OCI-LY3 (cell line): Measurements from ENCODE around the gene TMEM14C.
A peak's percentile ranks its signal among the peaks of the same experiment; 100 is the strongest.

Experiments
- H2AFZ ChIP-seq: fragments of 200-600, 300-600 bp; shearing (Covaris generic); 2 replicates; pipeline ENCODE4 v1.6.0; 2014; ENCODE audit warnings: antibody characterized with exemption, low read depth, low read length
- H3K27ac ChIP-seq: fragments of 200-600, 300-600 bp; sonication (generic); 2 replicates; pipeline ENCODE4 v1.5.1; 2014; ENCODE audit warnings: mild to moderate bottlenecking, low read length, moderate library complexity, mixed read lengths
- H3K27me3 ChIP-seq: fragments of 200-600, 300-600 bp; sonication (generic); 2 replicates; pipeline ENCODE4 v1.6.1; 2014; ENCODE audit warnings: low read depth, low read length, mixed read lengths
- H3K36me3 ChIP-seq: fragments of 200-600, 300-600 bp; sonication (generic); replicated peaks from 2 replicates; pipeline ENCODE3; 2014; ENCODE audit warnings: low read depth, low read length, mixed read lengths
- H3K4me1 ChIP-seq: fragments of 300-600, 200-600 bp; sonication (generic); 2 replicates; pipeline ENCODE4 v1.6.1; 2014; ENCODE audit warnings: low read length, mixed read lengths
- H3K4me2 ChIP-seq: fragments of 200-600, 300-600 bp; sonication (generic); 2 replicates; pipeline ENCODE4 v1.6.1; 2014; ENCODE audit warnings: low read length, mixed read lengths
- H3K4me3 ChIP-seq: fragments of 300-600, 200-600 bp; sonication (generic); 2 replicates; pipeline ENCODE4 v1.5.1; 2014; ENCODE audit warnings: antibody characterized with exemption, mild to moderate bottlenecking, low read length, moderate library complexity
- H3K79me2 ChIP-seq: fragments of 300-600, 200-600 bp; shearing (Covaris generic); 2 replicates; pipeline ENCODE4 v1.6.1; 2014; ENCODE audit warnings: mild to moderate bottlenecking, low read length, mixed read lengths
- H3K9ac ChIP-seq: fragments of 300-600, 200-600 bp; shearing (Covaris generic); 2 replicates; pipeline ENCODE4 v1.6.0; 2014; ENCODE audit warnings: mild to moderate bottlenecking, low read length, moderate library complexity
- H3K9me3 ChIP-seq: fragments of 200-600, 300-600 bp; shearing (Covaris generic); 2 replicates; pipeline ENCODE4 v1.6.1; 2014; ENCODE audit warnings: low read length, mixed read lengths; ENCODE audit not compliant: insufficient read depth
- H4K20me1 ChIP-seq: fragments of 200-600, 300-600 bp; sonication (generic); 2 replicates; pipeline ENCODE4 v1.6.1; 2016; ENCODE audit warnings: low read length, mixed read lengths; ENCODE audit not compliant: insufficient read depth
- CTCF ChIP-seq: fragments of 200-600, 300-600 bp; sonication (generic); IDR thresholded peaks from 2 replicates; pipeline ENCODE4 v1.5.1; 2014; ENCODE audit warnings: antibody characterized with exemption, low read length, low read depth
- EZH2phosphoT487 ChIP-seq: fragments of 200-600 bp; shearing (Covaris generic); IDR thresholded peaks from 2 replicates; pipeline ENCODE4 v1.6.1; 2018; ENCODE audit warnings: antibody characterized with exemption, mixed run types, low read depth

The TMEM14C gene

GRCh38 chr6:10695086-10695657, 27.7 kb upstream of the TMEM14C start:
- H3K4me3 ChIP-seq: peak overlapping the region; percentile 94
- TF ChIP-seq EZH2phosphoT487 (no peak), CTCF (no peak)
- no peaks in the 10 kb centered on the region for H4K20me1 ChIP-seq
- H3K36me3 ChIP-seq: peaks cover 6% of the 10 kb centered on the region
- H2AFZ ChIP-seq: peak overlapping the region; percentile 6; the same call in 1 of the 2 replicates
- H3K27ac ChIP-seq: peak overlapping the region; percentile 86
- peaks cover 12% of the 10 kb centered on the region for H3K4me1 ChIP-seq
- 0 out of 2 replicates have a peak, but pooled peaks cover 2% of the 10 kb centered on the region for H3K9me3 ChIP-seq
- H3K4me2 ChIP-seq: peak overlapping the region; percentile 87
- H3K79me2 ChIP-seq: peaks cover 65% of the 10 kb centered on the region
- H3K9ac ChIP-seq: peak overlapping the region; percentile 86
- no peaks in the 10 kb centered on the region for H3K27me3 ChIP-seq

- no peaks in the 10 kb centered on the region for H3K27me3 ChIP-seq
- 0 out of 2 replicates have a peak, but pooled peaks cover 2% of the 10 kb centered on the region for H3K9me3 ChIP-seq
- no peak overlapping the region for H2AFZ ChIP-seq
- H3K4me2 ChIP-seq: no peak overlapping the region
- no peak overlapping the region for H3K4me3 ChIP-seq
- peaks cover 6% of the 10 kb centered on the region for H3K36me3 ChIP-seq
- TF ChIP-seq CTCF: no peak
- TF ChIP-seq EZH2phosphoT487: no peak
- peaks cover 12% of the 10 kb centered on the region for H3K4me1 ChIP-seq
- no peaks in the 10 kb centered on the region for H4K20me1 ChIP-seq
- no peak overlapping the region for H3K27ac ChIP-seq
- peaks cover 71% of the 10 kb centered on the region for H3K79me2 ChIP-seq
- no peak overlapping the region for H3K9ac ChIP-seq
Measured at GRCh38 chr6:10696655-10697054, 26.2 kb upstream of the TMEM14C start.

GRCh38 chr6:10713962-10714361, 8.9 kb upstream of the TMEM14C start:
- no peaks in the 10 kb centered on the region for H4K20me1 ChIP-seq
- no peak for TF ChIP-seq EZH2phosphoT487
- TF ChIP-seq CTCF: no peak
- H3K9ac ChIP-seq: no peak overlapping the region
- no peaks in the 10 kb centered on the region for H3K9me3 ChIP-seq
- no peaks in the 10 kb centered on the region for H3K27me3 ChIP-seq
- H3K4me1 ChIP-seq: no peaks in the 10 kb centered on the region
- H3K27ac ChIP-seq: no peak overlapping the region
- no peak overlapping the region for H3K4me3 ChIP-seq
- H3K36me3 ChIP-seq: peaks cover 3% of the 10 kb centered on the region
- no peak overlapping the region for H3K4me2 ChIP-seq
- no peaks in the 10 kb centered on the region for H3K79me2 ChIP-seq
- no peak overlapping the region for H2AFZ ChIP-seq

- no peaks in the 10 kb centered on the region for H3K27me3 ChIP-seq
- H3K9me3 ChIP-seq: no peaks in the 10 kb centered on the region
- no peak for TF ChIP-seq CTCF
- no peak for TF ChIP-seq EZH2phosphoT487
- 0 out of 2 replicates have a peak, but pooled peaks cover 4% of the 10 kb centered on the region for H3K4me1 ChIP-seq
- H2AFZ ChIP-seq: no peak overlapping the region
- H3K36me3 ChIP-seq: no peaks in the 10 kb centered on the region
- no peak overlapping the region for H3K4me2 ChIP-seq
- no peak overlapping the region for H3K27ac ChIP-seq
- H3K9ac ChIP-seq: no peak overlapping the region
- H3K79me2 ChIP-seq: 0 out of 2 replicates have a peak, but pooled peaks cover 3% of the 10 kb centered on the region
- H3K4me3 ChIP-seq: no peak overlapping the region
- H4K20me1 ChIP-seq: no peaks in the 10 kb centered on the region
Measured at GRCh38 chr6:10719296-10719963, 3.4 kb upstream of the TMEM14C start.
